GM13977 (cell line): ENCODE data around the gene GYPC.

Source experiments
- DNase-seq: peaks from one replicate; pipeline ENCODE4 v3.0.0; 2012; ENCODE audit warnings: low spot score
- in situ Hi-C: fragments of 300-500 bp; cut with MboI; formaldehyde crosslinking; loops from one replicate; pipeline ENCODE4 v1.12.0; 2022; ENCODE audit warnings: low sequenced_read_pairs, low pct_unique_long_range_greater_than_20kb, mixed read lengths, inconsistent platforms; ENCODE audit not compliant: unreplicated experiment
- TF ChIP-seq, protein P1 (sequence below): IDR thresholded peaks from 2 replicates; pipeline ENCODE4 v1.5.1; 2012; ENCODE audit warnings: mild to moderate bottlenecking, control low read depth; ENCODE audit not compliant: insufficient read depth; ENCODE audit errors: extremely low read depth, missing control alignments

Gene GYPC

DNA sequence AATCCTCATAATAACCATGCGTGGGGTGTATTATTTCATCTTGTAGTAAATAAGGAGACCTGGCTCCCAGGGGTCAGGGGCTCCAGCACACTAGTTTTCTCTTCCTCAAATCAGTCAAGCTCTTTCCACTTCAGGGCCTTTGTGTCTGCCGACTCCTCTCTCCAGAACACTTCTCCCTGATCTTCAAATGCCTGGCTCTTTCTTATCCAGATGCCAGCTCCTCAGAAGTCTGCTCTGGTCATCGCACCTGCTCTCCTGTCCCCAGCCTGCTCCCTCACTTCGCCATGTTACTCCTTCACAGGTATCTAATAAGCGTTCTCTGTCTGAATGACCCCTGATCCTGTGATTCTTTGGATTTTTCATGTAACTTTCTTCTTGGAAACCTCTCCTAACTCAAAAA lies 62.0 kb downstream of the GYPC start:
- in situ Hi-C loops = no loop called here
- DNase-seq = no peak
- TF ChIP-seq, protein P1, sequence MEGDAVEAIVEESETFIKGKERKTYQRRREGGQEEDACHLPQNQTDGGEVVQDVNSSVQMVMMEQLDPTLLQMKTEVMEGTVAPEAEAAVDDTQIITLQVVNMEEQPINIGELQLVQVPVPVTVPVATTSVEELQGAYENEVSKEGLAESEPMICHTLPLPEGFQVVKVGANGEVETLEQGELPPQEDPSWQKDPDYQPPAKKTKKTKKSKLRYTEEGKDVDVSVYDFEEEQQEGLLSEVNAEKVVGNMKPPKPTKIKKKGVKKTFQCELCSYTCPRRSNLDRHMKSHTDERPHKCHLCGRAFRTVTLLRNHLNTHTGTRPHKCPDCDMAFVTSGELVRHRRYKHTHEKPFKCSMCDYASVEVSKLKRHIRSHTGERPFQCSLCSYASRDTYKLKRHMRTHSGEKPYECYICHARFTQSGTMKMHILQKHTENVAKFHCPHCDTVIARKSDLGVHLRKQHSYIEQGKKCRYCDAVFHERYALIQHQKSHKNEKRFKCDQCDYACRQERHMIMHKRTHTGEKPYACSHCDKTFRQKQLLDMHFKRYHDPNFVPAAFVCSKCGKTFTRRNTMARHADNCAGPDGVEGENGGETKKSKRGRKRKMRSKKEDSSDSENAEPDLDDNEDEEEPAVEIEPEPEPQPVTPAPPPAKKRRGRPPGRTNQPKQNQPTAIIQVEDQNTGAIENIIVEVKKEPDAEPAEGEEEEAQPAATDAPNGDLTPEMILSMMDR = no peak

DNA sequence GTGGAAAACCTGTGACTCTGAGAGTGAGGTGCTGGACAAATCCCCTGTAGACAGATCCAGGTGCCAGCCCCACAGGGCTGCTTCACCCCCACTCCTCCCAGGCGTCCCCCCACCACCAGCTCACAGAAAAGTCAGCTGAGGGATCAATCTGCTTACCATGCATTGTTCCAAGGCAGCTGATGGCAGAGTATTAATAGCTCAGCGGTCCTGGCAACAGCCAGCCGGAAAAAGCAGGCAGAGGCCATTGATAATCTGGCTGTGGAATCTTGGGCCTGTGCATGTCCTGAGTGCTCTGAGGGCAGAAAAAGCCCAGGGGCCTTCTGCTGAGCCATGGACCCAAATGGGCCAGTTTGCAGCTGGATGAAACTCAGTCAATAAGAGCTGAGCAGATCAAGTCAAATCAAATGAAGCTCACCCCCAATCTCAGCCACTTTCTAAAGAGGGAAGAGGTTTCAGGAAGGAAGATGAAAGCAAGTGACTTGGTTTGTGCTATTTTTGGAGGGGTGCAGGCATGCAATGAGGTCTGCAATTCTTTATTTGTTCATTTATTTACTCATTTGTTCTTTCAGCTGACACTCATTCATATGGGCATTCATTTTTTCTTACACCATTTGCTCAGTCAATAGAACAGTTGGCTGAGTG lies 63.4 kb downstream of the GYPC start:
- TF ChIP-seq, protein P1 = no peak
- in situ Hi-C loops = no loop called here

DNA sequence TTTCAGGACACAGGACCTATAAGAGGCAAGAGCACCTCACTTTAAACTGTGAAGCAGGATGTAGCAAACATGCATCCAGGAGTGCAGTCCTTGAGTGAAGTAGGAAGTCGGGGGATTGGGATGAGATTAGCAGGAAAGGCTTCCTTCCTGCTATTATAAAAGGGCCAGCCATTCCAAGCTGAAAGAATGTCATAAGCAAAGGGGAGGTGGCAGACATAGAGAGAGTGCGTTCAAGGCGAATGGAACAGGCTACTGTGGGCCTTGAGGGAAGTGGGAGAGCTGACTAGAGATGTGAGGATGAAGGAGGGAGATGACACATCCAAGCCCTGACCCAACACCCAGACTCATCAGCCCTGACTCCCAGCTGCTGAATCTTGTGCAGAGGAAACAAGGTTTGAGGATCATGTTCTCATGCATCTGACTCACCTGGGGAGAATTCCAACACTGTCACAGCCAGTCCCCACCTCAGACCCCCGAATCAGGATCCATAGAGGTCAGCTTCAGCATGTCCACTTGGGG lies 63.9 kb downstream of the GYPC start:
- TF ChIP-seq, protein P1 = no peak
- in situ Hi-C loops = no loop called here
- no peak for DNase-seq

More for the DNA sequence above, 63.4 kb downstream of the GYPC start:
- DNase-seq = no peak

DNA sequence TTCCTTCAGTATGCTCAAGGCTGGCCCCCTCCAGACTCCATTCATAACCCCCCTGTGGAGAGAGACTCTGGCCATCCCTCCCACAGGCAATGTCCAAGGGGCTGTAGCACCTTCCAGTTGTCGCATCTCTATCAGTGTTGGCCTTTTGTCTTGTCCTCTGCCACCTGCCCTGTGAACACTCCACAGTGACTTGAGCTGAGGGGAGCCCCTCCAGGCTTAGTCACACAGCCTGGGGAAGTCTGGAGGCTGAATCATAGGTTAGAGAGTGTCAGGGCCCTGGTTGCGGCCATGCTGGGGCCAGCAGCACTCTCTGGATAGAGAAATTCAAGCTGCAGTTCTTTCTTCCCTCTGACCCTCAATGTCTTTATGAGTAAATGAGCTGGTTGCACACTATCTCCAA lies 64.7 kb downstream of the GYPC start:
- TF ChIP-seq, protein P1 = no peak
- in situ Hi-C loops = no loop called here

DNA sequence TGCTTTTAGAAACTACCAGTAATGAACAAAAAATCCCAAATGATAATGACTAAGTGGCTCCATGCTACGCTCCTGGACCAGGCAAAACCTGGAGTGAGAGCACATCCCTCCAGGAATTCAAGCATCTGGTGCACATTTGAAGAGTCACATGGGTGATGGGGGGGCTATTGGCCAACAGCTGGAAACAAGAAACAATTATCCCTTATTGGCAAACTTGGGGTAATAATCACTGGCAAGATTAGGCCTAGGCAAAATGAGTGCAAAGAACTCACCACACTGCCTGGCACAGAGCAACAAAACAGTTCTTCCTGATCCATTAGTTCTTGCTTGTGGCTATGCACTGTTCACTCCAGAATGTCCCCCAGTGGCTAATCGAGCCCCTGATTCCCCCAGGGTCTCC lies 66.1 kb downstream of the GYPC start:
- DNase-seq = no peak
- TF ChIP-seq, protein P1 = no peak
- in situ Hi-C loops = no loop called here

More for the DNA sequence above, 64.7 kb downstream of the GYPC start:
- no peak for DNase-seq

DNA sequence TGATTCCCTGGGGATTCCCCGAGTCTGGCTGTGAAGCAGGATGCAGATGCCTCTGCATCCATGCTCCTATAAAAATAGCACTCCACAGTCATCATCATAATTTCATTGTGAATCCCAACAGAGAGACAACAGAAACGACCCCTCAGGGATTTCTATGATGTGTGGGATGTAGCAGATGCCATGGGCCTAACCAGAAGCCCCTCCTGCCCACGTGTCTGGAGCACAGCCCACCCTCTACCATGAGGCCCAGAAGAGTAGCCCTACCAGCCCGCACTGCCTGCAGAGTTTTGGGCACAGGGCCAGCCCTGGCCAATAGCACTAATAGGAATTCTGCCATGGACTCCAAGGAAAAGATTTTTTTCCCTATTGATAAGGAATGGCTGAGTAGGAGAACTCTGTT lies 66.6 kb downstream of the GYPC start:
- TF ChIP-seq, protein P1 = no peak
- DNase-seq = no peak
- in situ Hi-C loops = no loop called here

DNA sequence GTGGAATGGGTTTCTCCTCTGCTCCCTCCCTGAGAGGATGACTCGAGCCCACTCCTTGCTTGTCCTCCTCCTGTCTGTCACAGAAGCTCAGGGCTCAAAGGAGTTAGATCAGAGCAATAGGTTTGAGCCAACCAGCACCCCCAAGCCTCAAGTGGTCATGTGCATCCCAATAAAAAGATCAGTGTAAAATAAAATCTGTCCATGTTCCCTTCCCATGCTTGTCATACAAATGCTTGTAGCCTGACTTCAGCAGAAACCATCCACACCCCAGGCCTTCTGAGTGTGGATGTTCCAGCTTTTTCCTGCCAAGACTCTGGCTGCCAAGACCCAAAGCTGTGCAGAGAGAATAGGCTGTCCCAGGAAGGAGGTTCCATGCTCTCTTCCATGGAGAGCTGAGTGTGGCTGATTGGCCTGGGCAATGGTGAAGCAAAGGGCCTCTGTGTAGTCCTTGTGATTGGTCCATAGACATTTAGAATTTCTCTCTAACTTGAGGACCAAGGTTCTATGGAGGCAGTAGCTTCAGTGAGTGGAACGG lies 67.4 kb downstream of the GYPC start:
- no peak for DNase-seq
- TF ChIP-seq, protein P1 = no peak
- in situ Hi-C loops = no loop called here
